Coronary artery (tissue), 2 donors: ENCODE data around the gene GFI1B.
A peak's percentile ranks its signal among the peaks of the same experiment; 100 is the strongest.

Experiments
- DNase-seq: peaks from one replicate; pipeline ENCODE4 v3.0.0-alpha.2; 2017; ENCODE audit warnings: low spot score
- H3K27ac ChIP-seq, 2 donors: fragments of 200-600 bp; sonication (generic); one replicate each; pipeline ENCODE4 v1.5.1; 2016 to 2019
- H3K4me3 ChIP-seq: fragments of 200-600 bp; sonication (generic); 2 replicates; pipeline ENCODE4 v1.5.1; 2016; ENCODE audit warnings: mild to moderate bottlenecking, moderate library complexity
- CTCF ChIP-seq: fragments of 200-600 bp; sonication (generic); IDR thresholded peaks from one replicate; pipeline ENCODE4 v1.5.1; 2019; ENCODE audit warnings: antibody characterized with exemption

The GFI1B gene

GRCh38 chr9:133023117-133023890, 44.8 kb downstream of the GFI1B start:
- TF ChIP-seq CTCF = no peak
- Histone ChIP-seq H3K4me3 (no peak overlapping the region), H3K27ac (no peak overlapping the region)
- no peak for DNase-seq

- no peak for DNase-seq
- TF ChIP-seq CTCF = no peak
- no peak overlapping the region for H3K4me3 ChIP-seq
Measured at GRCh38 chr9:133026426-133026825, 47.9 kb downstream of the GFI1B start.

GRCh38 chr9:133027134-133027533, 48.6 kb downstream of the GFI1B start:
- no peak for TF ChIP-seq CTCF
- DNase-seq = no peak
- Histone ChIP-seq H3K27ac (no peak overlapping the region), H3K4me3 (no peak overlapping the region)

More at GRCh38 chr9:133026426-133026825, 47.9 kb downstream of the GFI1B start:
- H3K27ac ChIP-seq = no peak overlapping the region

- no peak overlapping the region for H3K4me3 ChIP-seq
- DNase-seq = no peak
Measured at GRCh38 chr9:133028221-133028620, 49.7 kb downstream of the GFI1B start.

GRCh38 chr9:133029994-133030316, 51.5 kb downstream of the GFI1B start:
- DNase-seq = no peak
- no peak for TF ChIP-seq CTCF
- peak overlapping the region; percentile 64 to 90 for H3K27ac ChIP-seq
- H3K4me3 ChIP-seq = peak overlapping the region; percentile 86

More at GRCh38 chr9:133028221-133028620, 49.7 kb downstream of the GFI1B start:
- no peak for TF ChIP-seq CTCF
- H3K27ac ChIP-seq = no peak overlapping the region

GRCh38 chr9:133030317-133031129, 52.0 kb downstream of the GFI1B start, which contains the start of gene GTF3C5:
Gene GTF3C5 (plus strand): TSS chr9:133030997. CDS start chr9:133031012, 15 bp downstream.
- DNase-seq = peak; percentile 96
- Histone ChIP-seq H3K4me3 (peak within 1 kb of the TSS; percentile 86), H3K27ac (peak within 1 kb of the TSS; percentile 64 to 90)
- no peak for TF ChIP-seq CTCF
